ENCODE results near the gene NNAT. TPM values are rescaled to one million over a fixed set of nuclear protein-coding genes. Genes with fewer than 3 reads are reported as not detected.
"Not testable (repeated sequence)": the region's sequence is repeated elsewhere in the genome, so short reads cannot be mapped to it uniquely, and the experiment has no call there.

The NNAT gene
- total RNA-seq, 1 donor from 2014 or later: 0.16 TPM

- no peaks in the 10 kb centered on the region for H3K9me3 Mint-ChIP-seq
- H3K36me3 Mint-ChIP-seq (ENCODE audit: low read depth): no peaks in the 10 kb centered on the region
- H3K4me3 Mint-ChIP-seq: no peak overlapping the region
- H3K27ac Mint-ChIP-seq: no peak overlapping the region
- H3K27me3 Mint-ChIP-seq: peaks cover 17% of the 10 kb centered on the region
- H3K4me1 Mint-ChIP-seq: no peaks in the 10 kb centered on the region
- DNase-seq: no peak
- intact Hi-C loops (cut with micrococcal nuclease): no loop called here
Observed at GRCh38 chr20:37547912-37548311, 26.9 kb downstream of the NNAT start.

GRCh38 chr20:37550101-37550920 lies 29.3 kb downstream of the NNAT start:
- H3K27ac Mint-ChIP-seq; H3K4me3 Mint-ChIP-seq; intact Hi-C loops (cut with micrococcal nuclease); H3K4me1 Mint-ChIP-seq; DNase-seq; H3K9me3 Mint-ChIP-seq; H3K36me3 Mint-ChIP-seq (ENCODE audit: low read depth): not testable (repeated sequence)
- H3K27me3 Mint-ChIP-seq: peaks cover 26% of the 10 kb centered on the region

- H3K4me1 Mint-ChIP-seq; H3K27ac Mint-ChIP-seq; DNase-seq; intact Hi-C loops (cut with micrococcal nuclease); H3K9me3 Mint-ChIP-seq; H3K4me3 Mint-ChIP-seq; H3K36me3 Mint-ChIP-seq (ENCODE audit: low read depth): not testable (repeated sequence)
- peaks cover 26% of the 10 kb centered on the region for H3K27me3 Mint-ChIP-seq
Observed at GRCh38 chr20:37551660-37552059, 30.6 kb downstream of the NNAT start.

- H3K9me3 Mint-ChIP-seq: no peaks in the 10 kb centered on the region
- intact Hi-C loops (cut with micrococcal nuclease): no loop called here
Observed at GRCh38 chr20:37552415-37552814, 31.4 kb downstream of the NNAT start.

GRCh38 chr20:37554721-37555298 lies 33.8 kb downstream of the NNAT start:
- not testable (repeated sequence) for H3K4me1 Mint-ChIP-seq

More at GRCh38 chr20:37552415-37552814, 31.4 kb downstream of the NNAT start:
- no peak for DNase-seq
- Mint-ChIP-seq H3K4me3 (no peak overlapping the region), H3K27ac (no peak overlapping the region), H3K27me3 (peaks cover 32% of the 10 kb centered on the region), H3K4me1 (no peaks in the 10 kb centered on the region), H3K36me3 (ENCODE audit: low read depth) (no peaks in the 10 kb centered on the region)

GRCh38 chr20:37556538-37556937 lies 35.5 kb downstream of the NNAT start:
- intact Hi-C loops (cut with micrococcal nuclease): no loop called here
- no peak overlapping the region for H3K27ac Mint-ChIP-seq
- no peaks in the 10 kb centered on the region for H3K9me3 Mint-ChIP-seq
- no peak for DNase-seq
- H3K36me3 Mint-ChIP-seq (ENCODE audit: low read depth): no peaks in the 10 kb centered on the region
- H3K4me3 Mint-ChIP-seq: no peak overlapping the region
- no peaks in the 10 kb centered on the region for H3K4me1 Mint-ChIP-seq
- H3K27me3 Mint-ChIP-seq: peaks cover 28% of the 10 kb centered on the region

More at GRCh38 chr20:37554721-37555298, 33.8 kb downstream of the NNAT start:
- H3K36me3 Mint-ChIP-seq (ENCODE audit: low read depth); H3K27ac Mint-ChIP-seq; H3K9me3 Mint-ChIP-seq; DNase-seq; H3K4me3 Mint-ChIP-seq; intact Hi-C loops (cut with micrococcal nuclease): not testable (repeated sequence)
- H3K27me3 Mint-ChIP-seq: peaks cover 30% of the 10 kb centered on the region

- H3K4me1 Mint-ChIP-seq: no peaks in the 10 kb centered on the region
- H3K36me3 Mint-ChIP-seq (ENCODE audit: low read depth): no peaks in the 10 kb centered on the region
- no peak for DNase-seq
- no peak overlapping the region for H3K4me3 Mint-ChIP-seq
- no peaks in the 10 kb centered on the region for H3K9me3 Mint-ChIP-seq
- no peak overlapping the region for H3K27ac Mint-ChIP-seq
- peaks cover 18% of the 10 kb centered on the region for H3K27me3 Mint-ChIP-seq
- intact Hi-C loops (cut with micrococcal nuclease): no loop called here
Observed at GRCh38 chr20:37558306-37558705, 37.3 kb downstream of the NNAT start.

- no peak for DNase-seq
- Mint-ChIP-seq H3K27me3 (peaks cover 19% of the 10 kb centered on the region), H3K9me3 (no peaks in the 10 kb centered on the region), H3K4me3 (no peak overlapping the region), H3K27ac (no peak overlapping the region), H3K4me1 (no peaks in the 10 kb centered on the region), H3K36me3 (ENCODE audit: low read depth) (no peaks in the 10 kb centered on the region)
- intact Hi-C loops (cut with micrococcal nuclease): no loop called here
Observed at GRCh38 chr20:37558779-37559178, 37.7 kb downstream of the NNAT start.

GRCh38 chr20:37559312-37560027 lies 38.4 kb downstream of the NNAT start:
- H3K4me3 Mint-ChIP-seq: no peak overlapping the region
- intact Hi-C loops (cut with micrococcal nuclease): loop anchor here (5.0 to 10.0 kb wide), 2 partner anchors 345 to 663 kb away; partner anchors contain the start of gene VSTM2L
- H3K27me3 Mint-ChIP-seq: peaks cover 19% of the 10 kb centered on the region
- no peaks in the 10 kb centered on the region for H3K9me3 Mint-ChIP-seq
- no peak overlapping the region for H3K27ac Mint-ChIP-seq
- H3K36me3 Mint-ChIP-seq (ENCODE audit: low read depth): no peaks in the 10 kb centered on the region
- H3K4me1 Mint-ChIP-seq: no peaks in the 10 kb centered on the region
- DNase-seq: no peak

- H3K27ac Mint-ChIP-seq: no peak overlapping the region
- no peak overlapping the region for H3K4me3 Mint-ChIP-seq
- H3K4me1 Mint-ChIP-seq: no peaks in the 10 kb centered on the region
- DNase-seq: no peak
- peaks cover 23% of the 10 kb centered on the region for H3K27me3 Mint-ChIP-seq
- intact Hi-C loops (cut with micrococcal nuclease): loop anchor here (5.0 to 10.0 kb wide), 2 partner anchors 344 to 662 kb away; partner anchors contain the start of gene VSTM2L
- H3K36me3 Mint-ChIP-seq (ENCODE audit: low read depth): no peaks in the 10 kb centered on the region
- H3K9me3 Mint-ChIP-seq: no peaks in the 10 kb centered on the region
Observed at GRCh38 chr20:37560629-37561028, 39.6 kb downstream of the NNAT start.

- Mint-ChIP-seq H3K36me3 (ENCODE audit: low read depth) (no peaks in the 10 kb centered on the region), H3K4me1 (peaks cover 1% of the 10 kb centered on the region), H3K27ac (no peak overlapping the region), H3K4me3 (no peak overlapping the region), H3K9me3 (no peaks in the 10 kb centered on the region), H3K27me3 (peaks cover 29% of the 10 kb centered on the region)
- intact Hi-C loops (cut with micrococcal nuclease): loop anchor here (5.0 to 10.0 kb wide), 2 partner anchors 342 to 659 kb away; partner anchors contain the start of gene VSTM2L
- DNase-seq: no peak
Observed at GRCh38 chr20:37562695-37563480, 41.8 kb downstream of the NNAT start.

GRCh38 chr20:37564016-37564387 lies 43.0 kb downstream of the NNAT start:
- H3K36me3 Mint-ChIP-seq (ENCODE audit: low read depth): no peaks in the 10 kb centered on the region
- H3K4me1 Mint-ChIP-seq: peaks cover 2% of the 10 kb centered on the region
- H3K4me3 Mint-ChIP-seq: no peak overlapping the region
- no peaks in the 10 kb centered on the region for H3K9me3 Mint-ChIP-seq
- no peak for DNase-seq
- intact Hi-C loops (cut with micrococcal nuclease): loop anchor here (1.0 to 10.0 kb wide), 3 partner anchors 341 to 658 kb away; partner anchors contain the start of gene VSTM2L
- H3K27me3 Mint-ChIP-seq: peaks cover 36% of the 10 kb centered on the region
- no peak overlapping the region for H3K27ac Mint-ChIP-seq

- intact Hi-C loops (cut with micrococcal nuclease): loop anchor here (1.0 to 10.0 kb wide), 3 partner anchors 340 to 658 kb away; partner anchors contain the start of gene VSTM2L
- H3K27me3 Mint-ChIP-seq: peaks cover 40% of the 10 kb centered on the region
- H3K4me1 Mint-ChIP-seq: peaks cover 2% of the 10 kb centered on the region
- H3K4me3 Mint-ChIP-seq: no peak overlapping the region
- peak; percentile 85 for DNase-seq
- no peak overlapping the region for H3K27ac Mint-ChIP-seq
- no peaks in the 10 kb centered on the region for H3K36me3 Mint-ChIP-seq (ENCODE audit: low read depth)
- no peaks in the 10 kb centered on the region for H3K9me3 Mint-ChIP-seq
Observed at GRCh38 chr20:37564388-37565133, 43.5 kb downstream of the NNAT start.

Measured in activated CD4-positive, alpha-beta T cell treated with anti-CD3 and anti-CD28 coated beads, Interleukin-2, amount 10 ng/mL, durations not matched to agents 24 days and 14 days (primary cell).